Measurements from ENCODE around the gene BMPER. TPM values are rescaled to one million over a fixed set of nuclear protein-coding genes. Genes with fewer than 3 reads are reported as not detected.

BMPER gene
- total and polyA plus RNA-seq, 2 of the 8 experiments (the other 6 are each of a cell fraction or from before 2014, with no cell fraction given), result 0.33 to 0.69 TPM

DNA sequence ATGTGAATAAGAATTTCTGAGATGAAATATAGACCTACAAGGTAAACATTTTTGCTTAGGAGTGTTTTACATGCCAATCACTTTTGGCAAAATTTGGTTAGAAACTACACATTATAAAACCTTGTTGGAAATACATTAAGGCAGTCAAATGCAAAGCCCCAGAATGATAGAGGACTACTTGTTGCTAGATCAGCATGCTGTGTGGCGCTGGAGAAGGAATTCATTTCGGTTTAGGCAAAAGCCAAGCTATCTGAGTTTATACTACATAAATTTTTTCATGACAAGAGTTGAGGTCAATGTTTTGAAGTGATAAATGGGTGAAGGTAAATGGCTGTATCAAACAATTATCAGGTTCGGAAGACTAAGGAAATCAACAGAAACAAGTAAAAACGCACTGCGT lies 2.3 kb downstream of the BMPER start (continued):
- no peak for TF ChIP-seq NRF1 (IDR thresholded peaks at IDR 0.05; ENCODE audit: low read depth, low read length)

Measured in H1 (cell line).